ENCODE measurements around the gene NTRK1.

Gene NTRK1

GRCh38 chr1:156896490-156897033, 35.9 kb downstream of the NTRK1 start:
- ATAC-seq, result peak; percentile 81
- TF ChIP-seq PATZ1 (CRISPR knock-in tag; IDR thresholded peaks at IDR 0.05; ENCODE audit: borderline replicate concordance) (peak; percentile 71; the same call in 1 of the 2 replicates), ZNF8 (CRISPR knock-in tag; IDR thresholded peaks at IDR 0.05) (no peak), SNAI2 (CRISPR knock-in tag; IDR thresholded peaks at IDR 0.05) (no peak), OSR1 (CRISPR knock-in tag; IDR thresholded peaks at IDR 0.05) (0 out of 2 replicates have a peak, but pooled peaks have one; percentile 61), POU6F1 (CRISPR knock-in tag; IDR thresholded peaks at IDR 0.05; ENCODE audit: borderline replicate concordance, low read depth) (no peak), TOX (CRISPR knock-in tag; IDR thresholded peaks at IDR 0.05; ENCODE audit: borderline replicate concordance) (no peak)

GRCh38 chr1:156897078-156897825, 36.6 kb downstream of the NTRK1 start:
- 0 out of 2 replicates have a peak, but pooled peaks have one; percentile 16 for TF ChIP-seq ZFP3 (CRISPR knock-in tag; IDR thresholded peaks at IDR 0.05)
- no peak for TF ChIP-seq ARNTL (CRISPR knock-in tag; IDR thresholded peaks at IDR 0.05; ENCODE audit: borderline replicate concordance, low read depth)
- ATAC-seq, result peak; percentile 53

GRCh38 chr1:156898161-156898566, 37.5 kb downstream of the NTRK1 start:
- peak; percentile 17 for ATAC-seq
- no peak for TF ChIP-seq ESRRG (CRISPR knock-in tag; IDR thresholded peaks at IDR 0.05)
- no peak for TF ChIP-seq TCF4 (CRISPR knock-in tag; IDR thresholded peaks at IDR 0.05; ENCODE audit: borderline replicate concordance)
- no peak for TF ChIP-seq TSHZ2 (CRISPR knock-in tag; IDR thresholded peaks at IDR 0.05)
- no peak for TF ChIP-seq ZFP30 (CRISPR knock-in tag; IDR thresholded peaks at IDR 0.05)
- no peak for TF ChIP-seq ISL1 (CRISPR knock-in tag; IDR thresholded peaks at IDR 0.05)
- TF ChIP-seq ARNTL (CRISPR knock-in tag; IDR thresholded peaks at IDR 0.05; ENCODE audit: borderline replicate concordance, low read depth), result no peak
- no peak for TF ChIP-seq ZC3H10 (CRISPR knock-in tag; IDR thresholded peaks at IDR 0.05)
- no peak for TF ChIP-seq POU6F1 (CRISPR knock-in tag; IDR thresholded peaks at IDR 0.05; ENCODE audit: borderline replicate concordance, low read depth)
- no peak for TF ChIP-seq TOX (CRISPR knock-in tag; IDR thresholded peaks at IDR 0.05; ENCODE audit: borderline replicate concordance)
- no peak for TF ChIP-seq ZFP3 (CRISPR knock-in tag; IDR thresholded peaks at IDR 0.05)

GRCh38 chr1:156898971-156899664, 38.5 kb downstream of the NTRK1 start:
- ATAC-seq, result no peak
- no peak for TF ChIP-seq SNAI2 (CRISPR knock-in tag; IDR thresholded peaks at IDR 0.05)
- TF ChIP-seq ZNF565 (CRISPR knock-in tag; conservative IDR thresholded peaks at IDR 0.05; ENCODE audit: low read depth), result no peak
- TF ChIP-seq ZNF8 (CRISPR knock-in tag; IDR thresholded peaks at IDR 0.05), result no peak
- TF ChIP-seq ZFP3 (CRISPR knock-in tag; IDR thresholded peaks at IDR 0.05), result no peak

Data from SK-N-SH treated with all-trans-retinoic acid at 6 μM for 48 hours (cell line).